Right lobe of liver (tissue), 4 donors: Measurements from ENCODE around the gene KRT6A.

Source experiments
- CTCF ChIP-seq, 4 donors: fragments of 200-600 bp in 3 of 4; fragments of 450-650 bp in 1 of 4; IDR thresholded peaks; one replicate each; pipeline versions ENCODE4 v1.5.1 to v1.8.0; 2016 to 2022; ENCODE audit warnings: antibody characterized with exemption in 4 of 4, mild to moderate bottlenecking in 2 of 4
- POLR2A ChIP-seq: fragments of 450-650 bp; IDR thresholded peaks from one replicate; pipeline ENCODE4 v1.6.1; 2017; ENCODE audit warnings: antibody characterized with exemption, mild to moderate bottlenecking
- donor health status: DM: no; HTN: no; CAD: no.
- donor health status: DM: no; HTN: no; CAD: no.
- donor health status: DM: no; HTN: yes; CAD: no.

- no peak for TF ChIP-seq POLR2A
- no peak for TF ChIP-seq CTCF (IDR thresholded peaks at IDR 0.05)
Observed at GRCh38 chr12:52539821-52540173, 46.7 kb upstream of the KRT6A start.
